Suprapubic skin (tissue), 4 donors: Measurements from ENCODE around the gene PPP1R15B. TPM values are rescaled to one million over a fixed set of nuclear protein-coding genes. Genes with fewer than 3 reads are reported as not detected.

Experiments used
- DNase-seq, 2 donors: peaks; one replicate each; pipeline ENCODE4 v3.0.0-alpha.2; 2019; ENCODE audit warnings: low spot score in 2 of 2
- H3K27ac ChIP-seq: fragments of 200-600 bp; sonication (generic); one replicate; pipeline ENCODE4 v1.5.1; 2019
- H3K27me3 ChIP-seq: fragments of 200-600 bp; sonication (generic); one replicate; pipeline ENCODE4 v1.5.1; 2019
- H3K36me3 ChIP-seq: fragments of 200-600 bp; sonication (generic); one replicate; pipeline ENCODE4 v1.5.1; 2019
- H3K4me1 ChIP-seq: fragments of 200-600 bp; sonication (generic); one replicate; pipeline ENCODE4 v1.5.1; 2019
- H3K4me3 ChIP-seq: fragments of 200-600 bp; sonication (generic); one replicate; pipeline ENCODE4 v1.5.1; 2019; ENCODE audit warnings: mild to moderate bottlenecking
- H3K9me3 ChIP-seq: fragments of 200-600 bp; sonication (generic); one replicate; pipeline ENCODE4 v1.5.1; 2019
- CTCF ChIP-seq, 2 donors: fragments of 200-600 bp in 1 of 2; fragments of 450-650 bp in 1 of 2; sonication (generic) in 1 of 2; IDR thresholded peaks; one replicate each; pipeline ENCODE4 v1.5.1; 2016 to 2019; ENCODE audit warnings: antibody characterized with exemption in 2 of 2, mild to moderate bottlenecking in 1 of 2, moderate library complexity in 1 of 2
- EP300 ChIP-seq: sonication (generic); formaldehyde crosslinking; IDR thresholded peaks from one replicate; pipeline ENCODE4 v1.6.1; 2017; ENCODE audit warnings: antibody characterized with exemption
- POLR2A ChIP-seq, 2 donors: fragments of 450-650 bp; IDR thresholded peaks; one replicate each; pipeline ENCODE4 v1.6.1; 2017; ENCODE audit warnings: antibody characterized with exemption in 2 of 2, mild to moderate bottlenecking in 2 of 2, moderate library complexity in 2 of 2
- POLR2AphosphoS5 ChIP-seq, 3 donors: sonication (generic); formaldehyde crosslinking; IDR thresholded peaks; one replicate each; pipeline ENCODE4 v1.6.1; 2017; ENCODE audit warnings: antibody characterized with exemption in 3 of 3
- WGBS: methylation state at CpG from one replicate; pipeline ENCODE4 v1.1.5; 2018; 5-methylcytosine and 5-hydroxymethylcytosine counted together
- total RNA-seq, 4 donors: library from RNA; depleted of rRNA; stranded (reverse); fragments of >200 nt; gene quantifications; one replicate each; pipeline ENCODE4 v1.1.0, GENCODE V29; 2016

Gene PPP1R15B
- total RNA-seq, 4 donors from 2014 or later: 51.2 to 66.4 (median 56.7) TPM

DNA sequence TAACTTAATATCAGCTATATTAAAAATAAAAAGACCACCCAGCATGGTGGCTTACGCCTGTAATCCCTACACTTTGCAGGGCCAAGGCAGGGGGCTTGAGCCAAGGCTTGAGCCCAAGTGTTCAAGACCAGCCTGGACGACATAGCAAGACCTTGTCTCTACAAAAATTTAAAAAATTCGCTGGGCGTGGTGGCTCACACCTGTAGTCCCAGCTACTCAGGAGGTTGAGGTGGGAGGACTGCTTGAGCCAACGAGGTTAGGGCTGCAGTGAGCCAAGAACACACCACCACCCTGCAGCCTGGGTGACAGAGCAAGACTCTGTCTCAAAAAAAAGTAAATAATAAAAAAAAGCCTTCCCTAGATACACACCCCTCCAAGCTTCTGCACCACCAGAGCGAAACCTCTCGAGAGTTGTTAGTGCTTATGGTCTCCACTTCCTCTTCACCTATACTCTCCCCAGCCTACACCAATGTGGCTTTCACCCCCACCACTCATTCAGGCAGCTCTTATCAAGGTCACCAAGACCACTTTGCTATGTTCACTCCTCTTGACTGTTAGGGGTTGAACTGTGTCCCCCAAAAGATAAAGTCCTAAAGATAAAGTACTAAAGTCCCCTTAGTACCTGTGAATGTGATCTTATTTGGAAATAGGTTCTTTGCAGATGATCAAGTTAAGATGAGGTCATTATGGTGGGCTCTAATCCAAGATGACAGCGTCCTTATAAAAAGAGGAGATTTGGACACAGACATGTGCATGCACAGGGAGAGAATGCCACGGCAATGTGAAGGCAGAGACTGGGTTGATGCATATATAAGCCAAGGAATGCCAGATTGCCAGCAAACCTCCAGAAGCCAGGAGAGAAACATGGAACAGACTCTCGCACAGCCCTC, 6.8 kb upstream of the PPP1R15B start:
- H3K27me3 ChIP-seq: no peaks in the 10 kb centered on the region
- 63% methylated on average over 10 of the region's 10 CpGs for WGBS
- H3K27ac ChIP-seq: peak overlapping the region; percentile 92
- no peak for DNase-seq
- no peaks in the 10 kb centered on the region for H3K9me3 ChIP-seq
- peaks cover 6% of the 10 kb centered on the region for H3K36me3 ChIP-seq
- H3K4me3 ChIP-seq: no peak overlapping the region
- TF ChIP-seq POLR2AphosphoS5 (IDR thresholded peaks at IDR 0.05): no peak
- TF ChIP-seq EP300: no peak
- TF ChIP-seq CTCF (IDR thresholded peaks at IDR 0.05): no peak
- TF ChIP-seq POLR2A (IDR thresholded peaks at IDR 0.05): no peak
- peaks cover 49% of the 10 kb centered on the region for H3K4me1 ChIP-seq

- H3K4me1 ChIP-seq: peaks cover 57% of the 10 kb centered on the region
- H3K9me3 ChIP-seq: no peaks in the 10 kb centered on the region
- peak overlapping the region; percentile 28 for H3K4me3 ChIP-seq
- H3K27ac ChIP-seq: peak overlapping the region; percentile 92
- H3K36me3 ChIP-seq: peaks cover 6% of the 10 kb centered on the region
- 14% methylated on average over 10 of the region's 10 CpGs for WGBS
- DNase-seq: peak in 1 of 2 donors; percentile 88
- peak; percentile 27 to 76 (median 30) for TF ChIP-seq POLR2AphosphoS5 (IDR thresholded peaks at IDR 0.05)
- no peak for TF ChIP-seq CTCF (IDR thresholded peaks at IDR 0.05)
- H3K27me3 ChIP-seq: no peaks in the 10 kb centered on the region
Observed at GRCh38 chr1:204417074-204417997, 5.7 kb upstream of the PPP1R15B start.

GRCh38 chr1:204416589-204417073, 5.0 kb upstream of the PPP1R15B start:
- Histone ChIP-seq H3K36me3 (no peaks in the 10 kb centered on the region), H3K4me3 (peak overlapping the region; percentile 28), H3K27me3 (no peaks in the 10 kb centered on the region), H3K9me3 (no peaks in the 10 kb centered on the region), H3K4me1 (peaks cover 58% of the 10 kb centered on the region), H3K27ac (peak overlapping the region; percentile 92)
- no peak for DNase-seq
- no peak for TF ChIP-seq POLR2AphosphoS5 (IDR thresholded peaks at IDR 0.05)
- no peak for TF ChIP-seq EP300
- no peak for TF ChIP-seq CTCF (IDR thresholded peaks at IDR 0.05)
- no peak for TF ChIP-seq POLR2A (IDR thresholded peaks at IDR 0.05)

DNA sequence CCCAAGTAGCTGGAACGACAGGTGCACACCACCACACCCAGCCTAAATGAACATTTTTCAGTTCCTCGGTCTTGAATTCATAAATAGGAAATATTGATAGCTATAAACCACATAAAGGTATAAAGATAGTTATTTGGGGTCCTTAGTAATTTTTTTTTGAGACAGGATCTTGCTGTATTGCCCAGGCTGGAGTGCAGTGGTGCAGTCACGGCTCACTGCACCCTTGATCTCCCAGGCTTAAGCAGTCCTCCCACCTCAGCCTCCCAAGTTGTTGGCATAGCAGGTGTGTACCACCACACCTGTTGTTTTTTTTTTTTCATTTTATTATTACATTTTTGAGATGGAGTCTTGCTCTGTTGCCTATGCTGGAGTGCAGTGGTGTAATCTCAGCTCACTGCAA, 3.7 kb upstream of the PPP1R15B start:
- Histone ChIP-seq H3K36me3 (no peaks in the 10 kb centered on the region), H3K27ac (peak overlapping the region; percentile 92), H3K4me3 (no peak overlapping the region), H3K9me3 (no peaks in the 10 kb centered on the region), H3K27me3 (no peaks in the 10 kb centered on the region), H3K4me1 (peaks cover 55% of the 10 kb centered on the region)
- 93% methylated on average over 3 of the region's 3 CpGs for WGBS
- no peak for DNase-seq
- TF ChIP-seq POLR2AphosphoS5 (IDR thresholded peaks at IDR 0.05) (no peak), EP300 (no peak), CTCF (IDR thresholded peaks at IDR 0.05) (no peak), POLR2A (IDR thresholded peaks at IDR 0.05) (no peak)

- Histone ChIP-seq H3K27ac (peak overlapping the region; percentile 15), H3K27me3 (no peaks in the 10 kb centered on the region), H3K9me3 (no peaks in the 10 kb centered on the region), H3K4me3 (no peak overlapping the region), H3K36me3 (no peaks in the 10 kb centered on the region), H3K4me1 (peaks cover 46% of the 10 kb centered on the region)
- TF ChIP-seq POLR2AphosphoS5 (IDR thresholded peaks at IDR 0.05) (no peak), CTCF (IDR thresholded peaks at IDR 0.05) (no peak), POLR2A (IDR thresholded peaks at IDR 0.05) (no peak), EP300 (no peak)
- no peak for DNase-seq
Observed at GRCh38 chr1:204414016-204414415, 2.4 kb upstream of the PPP1R15B start.
